PC-3 (cell line): ENCODE measurements around the gene LLPH. TPM values are rescaled to one million over a fixed set of nuclear protein-coding genes. Genes with fewer than 3 reads are reported as not detected.

Source experiments
- ATAC-seq: fragments of 200-7000 bp; cut with Tn5 transposase; 2 replicates; pipeline ENCODE4 v1.9.1; 2020; ENCODE audit warnings: mild to moderate bottlenecking, moderate library complexity
- BruUV-seq: library from RNA; stranded (reverse); fragments of 400-500 nt; replicated peaks from 2 replicates; lab custom pipeline; 2021; lab: Mats Ljungman, UMichigan
- CTCF ChIA-PET: fragments of 300-600 bp; sonication (Branson Sonifier 250); formaldehyde crosslinking; loops from one replicate; lab custom pipeline; 2022; ENCODE audit warnings: antibody characterized with exemption; lab: Charles Lee
- POLR2A ChIA-PET: fragments of 300-600 bp; sonication (Branson Sonifier 250); formaldehyde crosslinking; loops from one replicate; lab custom pipeline; 2022; ENCODE audit warnings: antibody characterized with exemption; ENCODE audit not compliant: unreplicated experiment; lab: Charles Lee
- DNase-seq: peaks from one replicate; pipeline ENCODE4 v3.0.0-alpha.2; 2015
- H2AFZ ChIP-seq: fragments of 300-600 bp; sonication (generic); 2 replicates; pipeline ENCODE4 v1.6.0; 2016; ENCODE audit warnings: antibody characterized with exemption, low read length
- H3F3A ChIP-seq: fragments of 300-600 bp; sonication (generic); one replicate; pipeline ENCODE4 v1.6.0; 2017; ENCODE audit warnings: antibody characterized with exemption, low read length, control low read depth, mild to moderate bottlenecking; ENCODE audit not compliant: unreplicated experiment
- H3K27ac ChIP-seq: fragments of 300-600 bp; sonication (generic); 2 replicates; pipeline ENCODE4 v1.5.1; 2016; ENCODE audit warnings: mild to moderate bottlenecking, low read length
- H3K27me3 ChIP-seq: fragments of 300-600 bp; sonication (generic); 2 replicates; pipeline ENCODE4 v1.6.1; 2016; ENCODE audit warnings: low read length, mixed read lengths
- H3K36me3 ChIP-seq: fragments of 300-600 bp; sonication (generic); 2 replicates; pipeline ENCODE4 v1.6.1; 2016; ENCODE audit warnings: low read depth, mixed run types, low read length, mixed read lengths
- H3K4me1 ChIP-seq: fragments of 300-600 bp; sonication (generic); 2 replicates; pipeline ENCODE4 v1.5.1; 2016; ENCODE audit warnings: low read length; ENCODE audit not compliant: insufficient read depth
- H3K4me2 ChIP-seq: fragments of 300-600 bp; sonication (generic); 2 replicates; pipeline ENCODE4 v1.6.0; 2016; ENCODE audit warnings: low read length
- H3K4me3 ChIP-seq: fragments of 300-600 bp; sonication (generic); 2 replicates; pipeline ENCODE4 v1.5.1; 2016; ENCODE audit warnings: mild to moderate bottlenecking, low read length, mixed read lengths
- H3K79me2 ChIP-seq: fragments of 300-600 bp; sonication (generic); 2 replicates; pipeline ENCODE4 v1.6.1; 2017; ENCODE audit warnings: low read length, mixed read lengths
- H3K9ac ChIP-seq: fragments of 300-600 bp; sonication (generic); 2 replicates; pipeline ENCODE4 v1.6.0; 2016; ENCODE audit warnings: mild to moderate bottlenecking, low read length
- H3K9me2 ChIP-seq: fragments of 300-600 bp; sonication (generic); replicated peaks from 2 replicates; pipeline ENCODE4 v1.6.1; 2016; ENCODE audit warnings: mixed run types, low read length, mixed read lengths
- H3K9me3 ChIP-seq: fragments of 300-600 bp; sonication (generic); 2 replicates; pipeline ENCODE4 v1.6.1; 2016; ENCODE audit warnings: low read length, mixed read lengths
- H4K20me1 ChIP-seq: fragments of 300-600 bp; sonication (generic); 2 replicates; pipeline ENCODE4 v1.6.1; 2016; ENCODE audit warnings: low read length, mixed read lengths
- CTCF ChIP-seq: fragments of 300-600 bp; sonication (generic); conservative IDR thresholded peaks from 2 replicates; pipeline ENCODE4 v1.5.1; 2017; ENCODE audit warnings: antibody characterized with exemption, low read depth, mild to moderate bottlenecking, low read length
- EZH2 ChIP-seq: fragments of 300-600 bp; sonication (generic); IDR thresholded peaks from one replicate; pipeline ENCODE4 v1.6.1; 2017; ENCODE audit warnings: antibody characterized with exemption, mild to moderate bottlenecking, low read length; ENCODE audit not compliant: unreplicated experiment
- EZH2phosphoT487 ChIP-seq: fragments of 300-600 bp; sonication (generic); IDR thresholded peaks from 2 replicates; pipeline ENCODE4 v1.6.1; 2018; ENCODE audit warnings: mild to moderate bottlenecking, antibody characterized with exemption, low read length, borderline replicate concordance
- intact Hi-C: fragments of 100-400 bp; cut with micrococcal nuclease; formaldehyde crosslinking; loops from 2 replicates; pipeline ENCODE4 v1.9.0; 2023
- total RNA-seq: library from RNA; depleted of rRNA; stranded (reverse); fragments of >200 nt; gene quantifications from 2 replicates; pipeline ENCODE4 v1.2.3, GENCODE V29; 2014

LLPH gene
- total RNA-seq, 1 experiment from 2014 or later, result 11.2 TPM

GRCh38 chr12:66113471-66113870, 17.1 kb downstream of the LLPH start:
- ATAC-seq (no peak), DNase-seq (no peak)
- Histone ChIP-seq H3K9me2 (no peaks in the 10 kb centered on the region), H3K79me2 (no peaks in the 10 kb centered on the region), H3K9me3 (no peaks in the 10 kb centered on the region), H3K4me3 (no peak overlapping the region), H2AFZ (no peak overlapping the region), H4K20me1 (no peaks in the 10 kb centered on the region), H3K27ac (no peak overlapping the region), H3F3A (no peaks in the 10 kb centered on the region), H3K4me2 (no peak overlapping the region), H3K36me3 (no peaks in the 10 kb centered on the region), H3K27me3 (no peaks in the 10 kb centered on the region), H3K9ac (no peak overlapping the region), H3K4me1 (no peaks in the 10 kb centered on the region)
- CTCF ChIA-PET, result no interaction called here
- BruUV-seq, result no TSS peak
- POLR2A ChIA-PET, result no interaction called here
- intact Hi-C loops, result no loop called here
- TF ChIP-seq EZH2phosphoT487, result no peak

- CTCF ChIA-PET, result no interaction called here
- H3K27me3 ChIP-seq, result no peaks in the 10 kb centered on the region
- intact Hi-C loops, result no loop called here
- no TSS peak for BruUV-seq
- no peak overlapping the region for H3K4me2 ChIP-seq
- no peaks in the 10 kb centered on the region for H3F3A ChIP-seq
- no peak overlapping the region for H3K9ac ChIP-seq
- H3K9me2 ChIP-seq, result no peaks in the 10 kb centered on the region
- TF ChIP-seq EZH2phosphoT487 (no peak), EZH2 (no peak)
- H3K27ac ChIP-seq, result no peak overlapping the region
- DNase-seq, result no peak
- no peaks in the 10 kb centered on the region for H4K20me1 ChIP-seq
- H3K4me3 ChIP-seq, result no peak overlapping the region
- H3K79me2 ChIP-seq, result no peaks in the 10 kb centered on the region
- H2AFZ ChIP-seq, result no peak overlapping the region
- no peak for ATAC-seq
- H3K9me3 ChIP-seq, result no peaks in the 10 kb centered on the region
- H3K36me3 ChIP-seq, result no peaks in the 10 kb centered on the region
- H3K4me1 ChIP-seq, result peaks cover 4% of the 10 kb centered on the region; the same call in 1 of the 2 replicates
- POLR2A ChIA-PET, result no interaction called here
Observed at GRCh38 chr12:66111605-66112004, 18.9 kb downstream of the LLPH start.

GRCh38 chr12:66109056-66109455, 21.5 kb downstream of the LLPH start:
- no peak for ATAC-seq
- Histone ChIP-seq H3K9ac (no peak overlapping the region), H3K36me3 (no peaks in the 10 kb centered on the region), H3K9me2 (no peaks in the 10 kb centered on the region), H3K9me3 (no peaks in the 10 kb centered on the region), H3K27ac (no peak overlapping the region), H3K4me3 (no peak overlapping the region), H4K20me1 (no peaks in the 10 kb centered on the region), H3K27me3 (no peaks in the 10 kb centered on the region), H3F3A (no peaks in the 10 kb centered on the region), H3K4me2 (no peak overlapping the region), H3K79me2 (no peaks in the 10 kb centered on the region), H3K4me1 (peaks cover 4% of the 10 kb centered on the region; the same call in 1 of the 2 replicates), H2AFZ (no peak overlapping the region)
- intact Hi-C loops, result no loop called here
- no peak for DNase-seq
- no TSS peak for BruUV-seq
- ChIA-PET CTCF (no interaction called here), POLR2A (no interaction called here)
- no peak for TF ChIP-seq EZH2
- TF ChIP-seq CTCF, result no peak
- no peak for TF ChIP-seq EZH2phosphoT487

GRCh38 chr12:66108386-66108785, 22.2 kb downstream of the LLPH start:
- peaks cover 4% of the 10 kb centered on the region; the same call in 1 of the 2 replicates for H3K4me1 ChIP-seq
- DNase-seq, result no peak
- H3K27me3 ChIP-seq, result no peaks in the 10 kb centered on the region
- no TSS peak for BruUV-seq
- H3F3A ChIP-seq, result no peaks in the 10 kb centered on the region
- no peaks in the 10 kb centered on the region for H3K79me2 ChIP-seq
- H3K36me3 ChIP-seq, result no peaks in the 10 kb centered on the region
- H3K9ac ChIP-seq, result no peak overlapping the region
- H3K27ac ChIP-seq, result no peak overlapping the region
- no peak overlapping the region for H2AFZ ChIP-seq
- H3K9me2 ChIP-seq, result 0 out of 2 replicates have a peak, but pooled peaks cover 3% of the 10 kb centered on the region
- no peaks in the 10 kb centered on the region for H4K20me1 ChIP-seq
- no peaks in the 10 kb centered on the region for H3K9me3 ChIP-seq
- no peak for TF ChIP-seq EZH2
- TF ChIP-seq CTCF, result no peak
- no peak for TF ChIP-seq EZH2phosphoT487
- ChIA-PET CTCF (interaction anchor here (0.6 kb wide), 1 partner anchor 873 kb away, joined by 4 read pairs; no protein-coding TSS in a partner anchor), POLR2A (no interaction called here)
- H3K4me2 ChIP-seq, result no peak overlapping the region
- ATAC-seq, result no peak
- no peak overlapping the region for H3K4me3 ChIP-seq
- intact Hi-C loops, result no loop called here
